SH-SY5Y (cell line): ENCODE results near the gene ANXA4.

Experiments
- GATA2 ChIP-seq: IDR thresholded peaks from 2 replicates; pipeline ENCODE4 v1.6.1; 2011; ENCODE audit warnings: mild to moderate bottlenecking, low read depth, low read length
- GATA3 ChIP-seq: IDR thresholded peaks from 2 replicates; pipeline ENCODE4 v1.6.1; 2011; ENCODE audit warnings: low read depth, mild to moderate bottlenecking, low read length, moderate library complexity

Gene ANXA4

GRCh38 chr2:69741575-69742321 is at the start of gene ANXA4:
ANXA4 (plus strand) TSS chr2:69742134; CDS start chr2:69781566, 39,432 bp downstream.
- TF ChIP-seq GATA2, result no peak
- no peak for TF ChIP-seq GATA3

GRCh38 chr2:69692424-69692823 is 49.5 kb upstream of the ANXA4 start:
- TF ChIP-seq GATA3 (no peak), GATA2 (no peak)

- TF ChIP-seq GATA2, result no peak
- no peak for TF ChIP-seq GATA3
Observed at GRCh38 chr2:69693059-69693774, 48.7 kb upstream of the ANXA4 start.

- no peak for TF ChIP-seq GATA2
- TF ChIP-seq GATA3, result no peak
Observed at GRCh38 chr2:69693775-69694450, 48.0 kb upstream of the ANXA4 start.

GRCh38 chr2:69694894-69695849 is 46.8 kb upstream of the ANXA4 start:
- TF ChIP-seq GATA2, result no peak
- TF ChIP-seq GATA3, result no peak

GRCh38 chr2:69695850-69696216 is 46.1 kb upstream of the ANXA4 start:
- no peak for TF ChIP-seq GATA3
- no peak for TF ChIP-seq GATA2

- TF ChIP-seq GATA3 (no peak), GATA2 (no peak)
Observed at GRCh38 chr2:69700381-69700780, 41.6 kb upstream of the ANXA4 start.

GRCh38 chr2:69701100-69701945 is 40.6 kb upstream of the ANXA4 start:
- no peak for TF ChIP-seq GATA3

- TF ChIP-seq GATA3 (no peak), GATA2 (no peak)
Observed at GRCh38 chr2:69703189-69703588, 38.7 kb upstream of the ANXA4 start.

- TF ChIP-seq GATA2 (no peak), GATA3 (no peak)
Observed at GRCh38 chr2:69704446-69704845, 37.5 kb upstream of the ANXA4 start.

- TF ChIP-seq GATA3 (no peak), GATA2 (no peak)
Observed at GRCh38 chr2:69709290-69709689, 32.6 kb upstream of the ANXA4 start.

- no peak for TF ChIP-seq GATA3
- TF ChIP-seq GATA2, result no peak
Observed at GRCh38 chr2:69711971-69712370, 30.0 kb upstream of the ANXA4 start.

GRCh38 chr2:69714024-69714423 is 27.9 kb upstream of the ANXA4 start:
- TF ChIP-seq GATA2, result no peak
- no peak for TF ChIP-seq GATA3

- TF ChIP-seq GATA3 (no peak), GATA2 (no peak)
Observed at GRCh38 chr2:69715964-69716363, 26.0 kb upstream of the ANXA4 start.
